AG09319 (cell line): Measurements from ENCODE around the gene KRTAP20-4.

Source experiments
- DNase-seq: peaks from one replicate; pipeline ENCODE4 v3.0.0-alpha.2; 2010; ENCODE audit warnings: low read depth; ENCODE audit errors: extremely low read depth
- TF ChIP-seq, protein P1 (sequence below): IDR thresholded peaks from 2 replicates; pipeline ENCODE4 v1.5.1; 2011; ENCODE audit warnings: low read depth, mild to moderate bottlenecking, inconsistent platforms, low read length, moderate library complexity

Gene KRTAP20-4

DNA sequence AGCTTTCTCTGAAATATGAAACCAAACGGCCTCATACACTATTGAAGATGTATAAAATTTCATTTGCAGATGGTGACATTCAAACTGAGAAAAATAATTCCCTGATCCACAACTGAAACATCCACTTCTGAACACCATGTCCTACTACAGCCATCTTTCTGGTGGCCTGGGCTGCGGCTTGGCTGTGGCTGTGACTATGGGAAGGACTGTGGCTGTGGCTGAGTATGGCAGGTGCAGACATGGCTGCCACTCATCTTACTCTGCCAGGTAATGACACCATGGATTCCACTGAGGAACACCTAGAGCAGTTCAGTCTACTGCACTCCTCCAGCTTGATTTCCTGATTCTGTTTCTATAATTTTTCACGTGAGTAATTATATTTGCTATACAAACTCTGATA, at the start of gene KRTAP20-4:
KRTAP20-4 (plus strand) TSS at position 106 of the 400 bp plus-strand sequence.
- TF ChIP-seq, protein P1, sequence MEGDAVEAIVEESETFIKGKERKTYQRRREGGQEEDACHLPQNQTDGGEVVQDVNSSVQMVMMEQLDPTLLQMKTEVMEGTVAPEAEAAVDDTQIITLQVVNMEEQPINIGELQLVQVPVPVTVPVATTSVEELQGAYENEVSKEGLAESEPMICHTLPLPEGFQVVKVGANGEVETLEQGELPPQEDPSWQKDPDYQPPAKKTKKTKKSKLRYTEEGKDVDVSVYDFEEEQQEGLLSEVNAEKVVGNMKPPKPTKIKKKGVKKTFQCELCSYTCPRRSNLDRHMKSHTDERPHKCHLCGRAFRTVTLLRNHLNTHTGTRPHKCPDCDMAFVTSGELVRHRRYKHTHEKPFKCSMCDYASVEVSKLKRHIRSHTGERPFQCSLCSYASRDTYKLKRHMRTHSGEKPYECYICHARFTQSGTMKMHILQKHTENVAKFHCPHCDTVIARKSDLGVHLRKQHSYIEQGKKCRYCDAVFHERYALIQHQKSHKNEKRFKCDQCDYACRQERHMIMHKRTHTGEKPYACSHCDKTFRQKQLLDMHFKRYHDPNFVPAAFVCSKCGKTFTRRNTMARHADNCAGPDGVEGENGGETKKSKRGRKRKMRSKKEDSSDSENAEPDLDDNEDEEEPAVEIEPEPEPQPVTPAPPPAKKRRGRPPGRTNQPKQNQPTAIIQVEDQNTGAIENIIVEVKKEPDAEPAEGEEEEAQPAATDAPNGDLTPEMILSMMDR, result no peak
- no peak for DNase-seq

DNA sequence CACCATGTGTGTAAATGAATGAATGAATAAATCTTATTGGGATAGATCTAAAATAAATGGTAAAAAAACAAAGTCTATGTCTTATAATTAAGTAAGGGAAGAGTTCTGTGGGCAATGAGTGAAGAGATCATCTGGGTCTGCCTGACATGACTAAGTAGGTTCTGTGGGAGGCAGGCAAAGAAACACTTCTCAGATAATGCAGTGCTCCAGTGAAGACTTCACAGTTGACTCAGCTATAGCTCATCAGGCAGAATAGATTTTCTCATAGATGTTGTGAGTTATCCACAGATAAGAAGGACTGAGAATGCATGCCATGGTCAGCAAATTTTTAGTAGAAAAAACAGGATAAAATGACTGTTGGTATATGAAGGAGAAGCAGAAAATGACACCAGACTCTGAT, 42.7 kb upstream of the KRTAP20-4 start:
- no peak for DNase-seq
- TF ChIP-seq, protein P1, result no peak

DNA sequence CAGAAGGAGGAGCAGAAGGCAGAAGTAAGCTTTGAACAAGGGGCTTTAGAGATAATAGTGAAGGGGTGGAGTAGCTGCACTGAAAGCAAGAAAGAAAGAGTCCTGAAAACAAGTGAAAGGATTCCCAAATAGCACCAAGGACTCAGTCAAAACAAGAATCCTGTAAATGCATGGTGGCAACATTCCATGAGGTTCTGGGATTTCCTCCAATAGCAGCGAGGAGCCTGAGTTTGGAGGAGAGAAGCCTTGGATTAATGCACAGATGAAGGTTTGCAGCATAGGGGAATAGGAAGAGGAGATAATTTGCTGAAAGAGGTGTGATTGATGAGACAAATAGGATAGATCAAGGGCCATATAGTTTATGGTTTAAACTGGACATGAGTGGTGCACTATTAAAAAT, 41.1 kb upstream of the KRTAP20-4 start:
- TF ChIP-seq, protein P1, result no peak
- no peak for DNase-seq

DNA sequence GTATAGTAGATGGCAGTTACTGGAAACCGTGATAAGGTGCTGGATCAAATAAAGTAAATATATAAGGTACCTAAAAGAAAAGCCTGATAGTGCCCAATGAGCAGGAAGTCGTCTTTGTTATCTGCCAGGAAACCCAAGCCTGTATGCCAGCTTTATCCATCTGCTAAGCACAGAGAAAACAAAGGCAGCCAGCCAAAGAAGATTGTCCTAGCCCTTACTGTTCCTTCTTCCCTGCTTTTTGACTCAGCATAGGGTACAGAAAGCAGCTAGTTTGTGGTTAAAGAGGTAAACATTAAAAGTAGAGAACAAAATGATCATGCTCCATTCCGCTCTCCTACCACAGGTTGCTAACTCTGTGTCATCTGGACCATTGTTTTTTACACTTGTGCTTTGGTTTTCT, 40.3 kb upstream of the KRTAP20-4 start:
- TF ChIP-seq, protein P1, result no peak
- no peak for DNase-seq

DNA sequence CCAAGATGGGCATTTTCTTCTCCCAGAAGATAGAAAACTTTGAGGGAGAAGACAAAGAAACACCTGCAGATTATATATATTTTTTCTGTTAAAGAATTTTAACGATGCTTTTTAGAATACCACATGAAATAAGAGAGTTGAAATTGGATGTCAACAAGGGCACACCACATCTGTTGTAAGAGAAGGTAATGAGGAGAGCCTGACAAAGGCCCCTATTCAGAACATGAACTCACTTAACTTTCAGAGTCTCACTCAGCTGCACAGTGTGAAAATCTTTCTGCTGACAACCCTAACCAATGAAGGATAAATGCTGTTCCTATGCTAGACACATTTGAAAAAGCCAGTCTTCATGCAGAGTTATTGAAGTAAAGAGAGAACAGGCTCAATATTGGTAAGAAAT, 37.6 kb upstream of the KRTAP20-4 start:
- no peak for DNase-seq
- TF ChIP-seq, protein P1, result no peak

DNA sequence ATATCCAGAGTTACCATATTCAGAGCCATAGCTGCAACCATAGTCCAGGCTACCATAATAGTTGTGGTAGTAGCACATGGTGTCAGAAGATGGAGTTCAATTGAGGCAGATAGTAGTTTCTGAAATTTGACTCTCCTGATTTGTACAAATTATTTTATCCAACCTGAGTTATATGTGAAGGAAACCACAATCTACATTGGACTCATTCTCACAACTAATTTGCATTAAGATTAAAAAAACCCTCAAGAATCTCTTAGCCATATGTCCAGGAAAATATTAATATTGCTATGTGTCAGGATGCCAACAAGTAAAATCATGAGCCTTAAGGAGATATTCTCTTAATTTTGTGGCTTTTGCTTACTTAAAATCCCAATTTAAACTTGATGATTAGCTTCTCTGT, 30.1 kb upstream of the KRTAP20-4 start, which contains the start of gene KRTAP22-2:
KRTAP22-2 (minus strand) TSS at position 101 of the 400 bp plus-strand sequence.
- TF ChIP-seq, protein P1, result no peak
- no peak for DNase-seq

DNA sequence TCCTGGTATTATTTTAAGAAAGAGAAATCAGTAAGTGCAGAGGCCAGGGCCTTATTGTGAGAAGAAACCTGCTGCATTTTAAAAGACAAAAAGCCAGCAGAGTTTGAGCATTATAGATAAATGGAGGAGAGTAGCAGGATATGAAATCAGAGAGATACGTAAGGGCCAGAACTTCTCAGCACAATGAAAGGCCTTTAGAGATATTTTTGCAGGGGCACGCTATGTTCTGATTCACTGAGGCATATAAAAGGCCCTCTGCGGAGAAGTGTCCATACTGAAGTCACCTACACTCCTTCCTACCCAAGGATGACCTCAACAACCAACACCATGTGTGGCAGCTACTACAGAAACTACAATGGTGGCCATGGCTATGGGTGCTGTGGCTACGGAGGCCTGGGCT, 28.3 kb upstream of the KRTAP20-4 start, which contains the start of gene KRTAP6-3:
KRTAP6-3 (plus strand) TSS at position 301 of the 400 bp plus-strand sequence; CDS start at position 307, 6 bp downstream.
- TF ChIP-seq, protein P1, result no peak
- no peak for DNase-seq
